CD4-positive, alpha-beta T cell treated with Interleukin-17A for 4 hours (primary cell): ENCODE results near the gene ACSS2.

Experiments used
- DNase-seq: peaks from one replicate; pipeline ENCODE4 v3.0.0-alpha.2; 2020; ENCODE audit warnings: mixed read lengths

Gene ACSS2

DNA sequence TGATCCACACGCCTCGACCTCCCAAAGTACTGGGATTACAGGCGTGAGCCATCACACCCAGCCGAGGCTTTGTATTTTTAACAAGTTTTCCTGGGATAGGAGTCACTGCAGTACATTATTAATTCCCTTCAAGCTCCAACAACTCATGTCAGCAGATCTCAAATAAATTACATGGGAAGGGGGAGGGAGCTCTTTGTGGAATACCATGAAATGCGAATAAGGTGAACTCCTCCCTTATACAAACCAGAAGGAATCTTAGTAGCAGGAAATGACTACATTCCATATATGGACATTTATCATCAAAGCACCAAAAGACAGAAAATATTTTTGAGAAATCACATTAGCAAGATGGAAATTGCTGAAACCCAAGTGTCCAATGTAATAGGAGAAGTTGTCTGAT lies 76.3 kb downstream of the ACSS2 start:
- DNase-seq, result no peak

DNA sequence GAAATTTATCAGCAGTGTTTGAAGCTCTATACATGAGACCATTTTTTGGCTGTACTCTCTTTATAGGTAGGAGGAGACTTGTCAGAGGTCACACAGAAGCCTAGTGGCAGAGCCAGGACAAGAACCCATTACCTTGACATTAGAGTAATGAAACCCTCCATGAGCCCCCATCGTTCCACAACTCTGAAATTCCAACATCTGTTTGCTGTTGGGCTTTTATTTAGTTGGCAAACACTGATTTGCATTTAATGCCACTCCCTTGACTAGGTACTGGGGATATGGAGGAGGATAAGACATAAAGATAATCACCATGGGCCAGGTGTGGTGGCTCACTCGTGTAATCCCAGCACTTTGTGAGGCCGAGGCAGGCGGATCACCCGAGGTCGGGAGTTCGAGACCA lies 77.5 kb downstream of the ACSS2 start:
- DNase-seq, result no peak

DNA sequence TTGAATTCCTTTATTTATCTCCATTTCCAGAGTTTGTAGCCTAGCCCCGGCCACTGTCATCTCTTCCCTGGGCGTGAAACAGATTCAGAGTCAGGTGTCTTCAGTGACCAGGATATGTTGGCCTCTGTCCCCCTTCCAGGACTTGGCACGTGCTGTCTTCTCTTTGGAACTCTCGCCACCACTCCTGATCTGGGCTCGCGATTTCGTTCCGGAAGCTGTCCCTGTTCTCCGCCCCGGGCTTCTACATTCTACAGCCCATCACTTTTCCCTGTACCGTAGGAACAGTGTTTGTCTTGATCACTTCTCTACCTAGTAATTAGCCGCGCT lies 78.5 kb downstream of the ACSS2 start:
- DNase-seq, result peak; percentile 7

DNA sequence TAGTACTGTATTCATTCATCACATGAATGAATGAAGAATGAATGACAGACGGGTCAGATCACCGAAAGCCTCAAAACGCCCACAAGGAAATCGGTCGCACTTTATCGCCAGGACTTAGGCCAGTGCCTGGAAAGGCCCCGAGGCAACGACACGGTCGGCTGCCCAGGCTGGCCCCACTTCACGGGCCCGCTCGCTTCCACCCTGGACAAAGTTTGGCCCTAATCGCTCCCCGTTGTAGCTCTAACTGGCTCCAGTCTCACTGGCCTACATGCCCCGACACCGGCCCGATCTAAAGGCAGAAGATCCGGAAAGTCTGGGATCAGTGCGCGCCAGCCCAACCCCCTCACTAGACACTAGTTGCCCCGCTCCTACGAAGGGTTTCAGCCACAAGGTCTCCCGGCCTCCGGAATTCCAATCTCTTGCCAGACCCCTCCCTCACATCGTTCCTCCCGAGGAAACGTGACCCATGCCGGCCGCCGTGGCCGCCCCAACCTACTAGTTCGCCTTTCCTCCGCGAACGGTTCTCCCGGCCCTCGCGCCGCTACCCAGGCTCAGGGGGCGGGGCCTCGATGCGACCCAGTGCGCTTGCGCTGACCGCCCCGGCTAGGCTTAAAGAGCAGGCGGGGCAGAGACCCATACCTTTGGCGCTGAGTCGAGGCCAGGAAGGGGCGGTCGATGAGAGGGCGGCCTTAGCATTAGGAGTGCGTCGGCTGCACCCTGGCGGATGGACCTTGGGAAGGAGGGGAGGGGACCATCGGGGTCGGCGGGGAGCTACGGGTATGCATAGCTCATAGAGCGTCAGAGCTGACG lies 79.0 kb downstream of the ACSS2 start, which contains the start of the genes GSS and MYH7B:
Gene GSS, minus strand, starts transcription at position 576 of the 810 bp plus-strand sequence. CDS start 3,954 bp downstream, outside the sequence.
Gene MYH7B, plus strand, starts transcription at position 638 of the 810 bp plus-strand sequence. CDS start 22,138 bp downstream, outside the sequence.
- DNase-seq, result peak; percentile 98

DNA sequence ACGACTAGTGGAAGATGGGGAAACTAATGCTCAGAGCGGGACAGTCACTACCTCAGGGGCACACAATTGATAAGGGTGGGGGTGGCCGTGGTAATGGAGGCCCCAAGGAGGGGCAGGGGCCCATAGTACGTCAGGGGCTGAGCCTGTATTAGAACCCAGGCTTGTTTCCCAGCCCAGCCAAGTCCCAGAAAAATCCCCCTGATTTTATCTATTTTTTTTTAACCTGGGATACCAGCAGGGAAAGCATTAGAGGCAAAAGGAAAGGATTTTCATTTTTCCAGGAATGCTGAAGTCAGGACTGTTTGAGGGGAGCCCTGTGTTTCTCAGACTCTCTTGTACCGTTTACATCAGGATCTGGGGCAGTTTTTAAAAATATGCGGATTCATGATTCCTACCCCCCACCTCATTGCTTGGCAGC lies 79.6 kb downstream of the ACSS2 start:
- DNase-seq, result no peak

DNA sequence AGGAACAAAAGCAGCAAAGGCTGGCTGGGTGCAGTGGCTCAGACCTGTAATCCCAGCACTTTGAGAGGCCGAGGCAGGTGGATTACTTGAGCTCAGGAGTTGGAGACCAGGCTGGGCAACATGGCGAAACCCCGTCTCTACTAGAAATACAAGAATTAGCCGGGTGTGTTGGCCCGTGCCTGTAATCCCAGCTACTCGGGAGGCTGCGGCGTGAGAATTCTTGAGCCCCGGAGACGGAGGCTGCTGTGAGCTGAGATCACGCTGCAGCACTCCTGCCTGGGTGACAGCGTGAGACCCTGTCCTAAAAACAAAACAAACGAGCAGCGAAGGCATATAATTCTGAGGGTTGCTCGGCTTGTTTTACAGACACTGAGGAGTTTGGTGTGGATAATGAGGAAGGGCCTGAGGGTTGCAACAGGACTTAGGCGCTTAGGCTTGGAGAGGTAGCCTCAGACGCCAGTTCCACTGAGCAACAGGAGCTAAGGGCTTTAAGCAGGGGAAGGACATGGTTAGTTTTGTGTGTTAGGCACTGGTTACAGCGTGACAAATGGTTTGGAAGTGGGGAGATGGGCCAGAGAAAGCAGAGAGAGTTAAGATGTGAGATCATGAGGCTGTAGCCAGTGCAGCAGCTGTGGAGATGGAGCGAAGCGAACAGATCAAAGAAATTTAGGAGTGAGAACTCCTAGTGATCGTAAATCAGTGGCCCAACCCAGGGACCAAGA lies 80.5 kb downstream of the ACSS2 start:
- no peak for DNase-seq

DNA sequence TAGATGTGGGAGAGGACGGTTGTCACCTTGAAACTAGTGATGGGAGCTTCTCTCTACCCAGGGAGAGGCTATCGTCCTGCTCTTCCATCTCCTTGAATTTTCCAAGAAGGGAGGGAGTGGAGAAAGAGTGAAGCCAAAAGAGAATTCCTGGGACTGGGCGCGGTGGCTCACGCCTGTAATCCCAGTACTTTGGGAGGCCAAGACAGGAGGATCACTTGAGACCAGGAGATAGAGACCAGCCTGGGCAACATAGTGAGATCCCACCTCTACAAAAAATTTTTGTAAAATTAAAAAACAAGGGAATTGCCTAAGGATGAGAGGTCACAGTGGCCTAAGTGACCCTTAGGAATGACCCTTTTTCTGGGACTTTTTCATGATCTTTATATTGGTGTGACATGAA lies 88.1 kb downstream of the ACSS2 start:
- no peak for DNase-seq

DNA sequence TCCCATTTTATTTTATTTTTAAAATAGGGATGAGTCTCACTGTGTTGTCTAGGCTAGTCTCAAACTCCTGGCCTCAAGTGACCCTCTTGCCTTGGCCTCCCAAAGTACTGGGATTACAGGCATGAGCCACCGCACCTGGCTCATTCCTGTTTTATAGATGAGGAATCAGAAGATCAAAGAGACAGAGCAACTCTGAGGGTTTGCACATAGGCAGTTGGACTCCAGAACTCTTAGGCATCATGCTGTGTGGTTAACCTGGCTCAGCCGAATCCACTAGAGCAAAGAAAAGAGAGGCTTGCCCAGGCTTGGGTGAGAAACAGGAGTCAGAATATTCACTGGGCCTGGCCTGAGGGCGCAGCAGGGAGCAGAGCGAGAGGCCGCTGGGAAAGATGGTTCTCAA lies 88.6 kb downstream of the ACSS2 start:
- no peak for DNase-seq

DNA sequence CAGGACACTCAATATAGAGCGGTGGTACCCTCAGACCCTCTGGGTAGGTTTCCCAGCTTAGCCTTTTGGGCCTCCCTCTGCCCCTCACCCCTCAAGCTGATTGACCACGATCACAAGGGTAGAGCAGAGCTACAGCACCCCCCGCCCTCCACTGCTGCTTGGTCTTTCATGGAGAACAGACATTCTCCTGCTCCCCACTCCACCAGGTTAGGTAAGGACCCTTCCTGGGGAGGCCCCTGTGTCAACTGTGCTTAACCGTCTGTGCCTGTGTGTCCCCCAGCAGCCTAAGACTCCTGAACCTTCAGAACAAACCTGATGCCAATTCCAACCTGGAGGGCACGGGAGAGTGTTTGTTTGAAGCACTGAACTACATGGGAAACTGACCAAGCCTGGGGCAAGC lies 91.0 kb downstream of the ACSS2 start:
- no peak for DNase-seq

DNA sequence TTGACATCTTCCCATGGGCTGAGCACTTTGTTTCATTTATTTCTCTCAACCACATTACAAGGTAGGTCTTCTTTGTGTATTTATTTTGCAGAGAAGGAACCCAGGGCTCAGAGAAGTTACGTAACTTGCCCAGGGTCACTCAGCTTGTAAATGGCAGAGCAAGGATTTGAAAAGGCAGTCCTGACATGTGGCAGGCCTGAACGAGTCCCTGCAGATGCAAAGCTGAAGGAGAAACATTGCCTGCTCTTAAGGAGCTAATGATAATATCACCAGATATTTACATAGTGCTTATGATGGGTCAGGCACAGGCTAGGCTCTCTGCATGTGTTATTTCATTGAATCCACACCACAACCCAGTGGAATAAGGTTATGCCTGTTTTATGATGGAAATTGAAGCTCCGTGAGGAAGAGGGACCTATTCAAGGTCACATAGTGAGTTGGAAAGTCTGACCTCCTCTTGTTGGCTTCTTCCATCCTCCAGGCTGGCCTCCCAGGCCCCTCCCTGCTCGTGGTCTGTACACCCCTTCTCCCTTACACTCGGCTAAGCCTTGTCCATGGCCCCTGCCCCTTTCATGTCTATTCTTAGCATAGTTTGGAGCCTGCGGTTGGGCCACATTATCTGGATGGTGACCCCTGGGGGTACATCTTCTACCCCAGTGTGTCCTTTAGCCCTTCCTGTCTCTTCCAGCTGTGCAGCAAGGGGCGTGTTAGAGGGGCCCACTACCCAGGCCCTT lies 91.8 kb downstream of the ACSS2 start:
- DNase-seq, result no peak

DNA sequence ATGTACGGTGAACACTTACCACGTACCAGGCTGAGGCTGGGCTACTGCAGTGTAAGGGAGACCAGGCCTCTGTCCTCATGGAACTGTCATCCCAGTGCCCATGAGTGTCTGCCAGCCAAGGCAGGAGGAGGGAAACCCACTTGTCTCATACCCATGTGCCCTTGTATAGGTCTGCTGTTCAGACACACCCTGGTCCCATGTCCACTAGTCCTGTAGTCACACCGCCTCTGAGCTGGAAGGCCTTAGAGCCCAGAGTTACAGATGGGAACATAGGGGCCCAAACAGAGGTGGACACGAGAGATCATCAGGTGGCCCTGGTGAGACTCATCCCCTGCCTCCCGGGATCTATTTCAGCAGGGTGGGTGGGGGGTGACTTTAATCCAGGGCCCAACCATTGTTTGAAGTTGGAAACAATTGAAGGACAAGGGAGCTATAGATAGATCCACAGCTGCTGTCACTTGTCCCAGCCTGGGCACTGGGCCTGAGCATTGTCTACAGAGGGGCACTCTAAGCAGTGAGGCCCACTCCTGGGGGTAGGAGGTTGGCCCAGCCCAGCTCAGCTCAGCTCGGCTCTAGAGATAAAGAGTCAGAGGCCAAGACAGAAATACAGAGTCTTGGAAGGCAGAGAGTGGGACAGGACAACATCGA lies 93.9 kb downstream of the ACSS2 start:
- no peak for DNase-seq

DNA sequence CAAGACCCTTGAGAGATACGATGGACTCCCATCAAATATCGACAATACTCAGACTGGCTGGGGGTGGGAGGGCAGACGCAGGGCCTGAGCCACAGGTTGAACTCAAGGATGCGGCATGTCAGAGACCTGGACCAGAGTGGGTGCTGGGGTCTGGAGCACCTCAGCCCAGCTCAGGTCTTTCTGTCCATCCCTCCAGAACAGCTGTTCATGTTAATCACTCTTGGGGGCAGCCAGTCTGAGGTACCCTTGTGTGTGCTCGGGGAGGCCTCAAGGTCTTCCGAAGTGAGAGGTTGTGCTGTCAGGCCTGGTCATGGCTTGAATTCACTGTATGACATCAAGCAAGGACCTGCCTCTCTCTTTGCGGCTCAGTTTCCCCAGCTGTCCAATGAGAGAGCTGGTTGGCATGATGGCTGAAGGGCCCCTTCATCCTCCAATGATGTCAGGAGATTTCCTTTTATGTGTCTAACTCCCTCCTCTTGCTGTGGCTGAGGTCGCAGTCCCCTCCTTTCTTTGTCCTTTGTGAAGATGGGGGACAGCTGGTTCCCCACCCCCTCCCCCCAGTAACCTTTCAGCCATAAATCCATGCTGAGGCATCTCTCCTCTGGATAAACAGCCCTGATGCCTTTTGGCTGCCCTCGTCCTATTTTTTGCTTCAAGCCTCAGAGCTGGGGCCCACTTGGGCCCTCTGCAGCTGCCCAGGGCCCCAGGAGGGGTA lies 94.6 kb downstream of the ACSS2 start:
- no peak for DNase-seq

DNA sequence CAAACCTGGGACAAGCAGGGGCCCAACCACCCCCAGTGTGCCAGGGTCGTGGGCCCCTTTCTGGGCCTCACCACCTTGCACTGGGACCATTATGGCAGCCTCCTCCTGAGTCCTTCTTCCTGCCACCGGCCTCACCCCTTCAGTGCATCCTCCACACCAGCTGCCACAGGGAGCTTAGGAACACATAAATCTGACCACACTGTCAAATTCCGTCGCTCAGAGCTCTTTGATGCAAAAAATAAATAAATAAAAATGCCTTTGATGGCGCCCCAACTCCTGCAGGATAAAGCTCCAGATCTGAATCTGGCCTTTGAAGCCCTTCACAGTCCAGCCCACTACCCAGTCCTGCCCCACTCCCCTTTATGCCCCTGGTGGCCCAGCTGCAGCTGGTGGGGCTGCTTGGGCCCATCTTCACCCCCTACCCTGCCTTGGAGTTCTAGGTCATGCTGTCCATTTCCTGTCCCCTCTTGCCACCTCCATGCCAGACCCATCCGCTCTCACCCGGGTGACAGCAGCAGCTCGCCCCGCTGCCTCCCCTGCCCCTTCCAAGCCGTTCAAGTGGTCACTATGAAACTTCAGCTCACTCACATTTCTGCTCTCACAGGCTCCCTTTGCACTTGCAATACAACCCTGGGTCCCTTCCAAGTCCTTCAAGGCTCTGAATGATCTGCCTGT lies 95.3 kb downstream of the ACSS2 start:
- no peak for DNase-seq

DNA sequence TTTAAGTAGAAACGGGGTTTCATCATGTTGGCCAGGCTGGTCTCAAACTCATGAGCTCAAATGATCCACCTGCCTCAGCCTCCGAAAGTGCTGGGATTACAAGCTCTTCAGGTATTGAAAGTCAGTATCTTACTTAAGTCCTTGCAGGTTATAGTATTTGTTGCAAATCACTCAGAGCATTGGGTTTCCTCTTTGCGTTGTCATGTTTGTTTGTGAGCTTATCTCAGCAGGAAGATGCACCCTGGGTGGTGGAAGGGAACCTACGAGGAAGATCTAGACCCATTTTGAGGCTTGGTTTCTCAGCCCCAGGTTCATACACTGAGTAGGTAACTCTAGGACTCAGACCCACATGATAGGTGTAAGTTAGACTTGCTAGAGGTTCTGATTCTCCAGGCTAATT lies 97.8 kb downstream of the ACSS2 start:
- DNase-seq, result no peak

DNA sequence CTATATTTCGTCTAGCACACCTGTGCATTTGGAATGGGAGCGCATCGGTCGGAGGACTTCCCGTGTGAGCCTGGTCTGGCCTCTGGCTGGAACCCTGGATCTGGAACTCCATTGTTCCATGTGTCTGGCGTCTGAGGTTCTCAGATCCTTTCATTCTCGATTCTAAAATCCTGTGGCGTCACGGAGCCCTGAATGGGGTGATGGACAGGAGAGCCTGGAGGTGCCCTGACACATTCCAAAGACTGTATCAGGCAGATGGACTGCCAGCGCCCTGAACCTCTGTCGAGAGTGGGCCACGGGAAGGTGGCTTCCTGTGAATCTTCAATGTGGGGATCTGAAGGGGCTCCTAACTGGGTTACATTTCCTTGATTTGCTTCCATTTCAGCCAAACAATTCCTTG lies 99.9 kb downstream of the ACSS2 start:
- no peak for DNase-seq
